ENCODE data around the gene STX8.

STX8 gene

GRCh38 chr17:9253308-9253707 is 322.3 kb downstream of the STX8 start:
- TF ChIP-seq REST (IDR thresholded peaks at IDR 0.05; ENCODE audit: insufficient read depth in 1 of 2, low read depth in 2 of 2, low read length in 2 of 2) (no peak), POLR2AphosphoS5 (IDR thresholded peaks at IDR 0.05; ENCODE audit: low read depth, low read length) (no peak), TAF1 (IDR thresholded peaks at IDR 0.05; ENCODE audit: borderline replicate concordance, insufficient read depth, low read length) (no peak), FOXP2 (optimal IDR thresholded peaks at IDR 0.05; ENCODE audit: borderline replicate concordance, extremely low read depth, extremely low read length, insufficient read depth) (no peak), SIN3A (IDR thresholded peaks at IDR 0.05; ENCODE audit: borderline replicate concordance, insufficient read depth, low read length) (no peak)

- TF ChIP-seq REST (IDR thresholded peaks at IDR 0.05; ENCODE audit: insufficient read depth in 1 of 2, low read depth in 2 of 2, low read length in 2 of 2): no peak
- TF ChIP-seq SIN3A (IDR thresholded peaks at IDR 0.05; ENCODE audit: borderline replicate concordance, insufficient read depth, low read length): no peak
- TF ChIP-seq TAF1 (IDR thresholded peaks at IDR 0.05; ENCODE audit: borderline replicate concordance, insufficient read depth, low read length): no peak
- TF ChIP-seq POLR2AphosphoS5 (IDR thresholded peaks at IDR 0.05; ENCODE audit: low read depth, low read length): no peak
- no peak for TF ChIP-seq FOXP2 (optimal IDR thresholded peaks at IDR 0.05; ENCODE audit: borderline replicate concordance, extremely low read depth, extremely low read length, insufficient read depth)
These were observed 324.3 kb downstream of the STX8 start for GRCh38 chr17:9251273-9251672.

GRCh38 chr17:9249245-9249953 is 326.2 kb downstream of the STX8 start:
- TF ChIP-seq POLR2AphosphoS5 (IDR thresholded peaks at IDR 0.05; ENCODE audit: low read depth, low read length) (no peak), SIN3A (IDR thresholded peaks at IDR 0.05; ENCODE audit: borderline replicate concordance, insufficient read depth, low read length) (no peak), FOXP2 (optimal IDR thresholded peaks at IDR 0.05; ENCODE audit: borderline replicate concordance, extremely low read depth, extremely low read length, insufficient read depth) (no peak), REST (IDR thresholded peaks at IDR 0.05; ENCODE audit: insufficient read depth in 1 of 2, low read depth in 2 of 2, low read length in 2 of 2) (no peak), TAF1 (IDR thresholded peaks at IDR 0.05; ENCODE audit: borderline replicate concordance, insufficient read depth, low read length) (no peak)

GRCh38 chr17:9247401-9247938 is 328.1 kb downstream of the STX8 start:
- no peak for TF ChIP-seq TAF1 (IDR thresholded peaks at IDR 0.05; ENCODE audit: borderline replicate concordance, insufficient read depth, low read length)

- TF ChIP-seq FOXP2 (optimal IDR thresholded peaks at IDR 0.05; ENCODE audit: borderline replicate concordance, extremely low read depth, extremely low read length, insufficient read depth) (no peak), POLR2AphosphoS5 (IDR thresholded peaks at IDR 0.05; ENCODE audit: low read depth, low read length) (no peak), SIN3A (IDR thresholded peaks at IDR 0.05; ENCODE audit: borderline replicate concordance, insufficient read depth, low read length) (no peak), REST (IDR thresholded peaks at IDR 0.05; ENCODE audit: insufficient read depth in 1 of 2, low read depth in 2 of 2, low read length in 2 of 2) (no peak), TAF1 (IDR thresholded peaks at IDR 0.05; ENCODE audit: borderline replicate concordance, insufficient read depth, low read length) (no peak)
These were observed 331.3 kb downstream of the STX8 start for GRCh38 chr17:9244066-9245052.
